Measurements from ENCODE around the gene FREM3. TPM values are rescaled to one million over a fixed set of nuclear protein-coding genes. Genes with fewer than 3 reads are reported as not detected.
A peak's percentile ranks its signal among the peaks of the same experiment; 100 is the strongest.
"Not testable (repeated sequence)": the region's sequence is repeated elsewhere in the genome, so short reads cannot be mapped to it uniquely, and the experiment has no call there.

FREM3 gene
- total RNA-seq: not detected

- intact Hi-C loops (cut with micrococcal nuclease): no loop called here
- no peak within 1 kb of the TSS for H3K27ac Mint-ChIP-seq
- H3K9me3 Mint-ChIP-seq: no peaks in the 10 kb centered on the region
- no peaks in the 10 kb centered on the region for H3K36me3 Mint-ChIP-seq (ENCODE audit: low read depth)
- peak; percentile 2 for DNase-seq
- no peak for TF ChIP-seq CTCF (IDR thresholded peaks at IDR 0.05)
- peaks cover 40% of the 10 kb centered on the region for H3K27me3 Mint-ChIP-seq
- POLR2A ChIA-PET: interaction anchor here (0.6 kb wide), 1 partner anchor 490 kb away, joined by 3 read pairs; no protein-coding TSS in a partner anchor
- CTCF ChIA-PET: no interaction called here
- no peak within 1 kb of the TSS for H3K4me3 Mint-ChIP-seq
- ATAC-seq: peak; percentile 60
- peaks cover 9% of the 10 kb centered on the region for H3K4me1 Mint-ChIP-seq (ENCODE audit: low read depth)
Measured at GRCh38 chr4:143700416-143701352, at the start of gene FREM3. Gene FREM3, minus strand, starts transcription at chr4:143700675. Its CDS starts 0 bp downstream, at chr4:143700675.

GRCh38 chr4:143745874-143746273 lies 45.4 kb upstream of the FREM3 start:
- CTCF ChIA-PET: no interaction called here
- TF ChIP-seq CTCF (IDR thresholded peaks at IDR 0.05): no peak
- Mint-ChIP-seq H3K9me3 (no peaks in the 10 kb centered on the region), H3K4me1 (ENCODE audit: low read depth) (no peaks in the 10 kb centered on the region), H3K27me3 (no peaks in the 10 kb centered on the region), H3K36me3 (ENCODE audit: low read depth) (no peaks in the 10 kb centered on the region), H3K27ac (no peak overlapping the region), H3K4me3 (no peak overlapping the region)
- DNase-seq (no peak), ATAC-seq (no peak)
- POLR2A ChIA-PET: no interaction called here
- intact Hi-C loops (cut with micrococcal nuclease): no loop called here

GRCh38 chr4:143743591-143743990 lies 43.1 kb upstream of the FREM3 start:
- H3K36me3 Mint-ChIP-seq (ENCODE audit: low read depth): no peaks in the 10 kb centered on the region
- H3K4me3 Mint-ChIP-seq: no peak overlapping the region
- DNase-seq (no peak), ATAC-seq (no peak)
- CTCF ChIA-PET: no interaction called here
- no peaks in the 10 kb centered on the region for H3K4me1 Mint-ChIP-seq (ENCODE audit: low read depth)
- no peaks in the 10 kb centered on the region for H3K27me3 Mint-ChIP-seq
- no peaks in the 10 kb centered on the region for H3K9me3 Mint-ChIP-seq
- H3K27ac Mint-ChIP-seq: no peak overlapping the region
- intact Hi-C loops (cut with micrococcal nuclease): no loop called here
- POLR2A ChIA-PET: no interaction called here
- TF ChIP-seq CTCF (IDR thresholded peaks at IDR 0.05): no peak

- Mint-ChIP-seq H3K9me3 (no peaks in the 10 kb centered on the region), H3K4me1 (ENCODE audit: low read depth) (no peaks in the 10 kb centered on the region), H3K4me3 (no peak overlapping the region), H3K27me3 (no peaks in the 10 kb centered on the region), H3K27ac (no peak overlapping the region), H3K36me3 (ENCODE audit: low read depth) (no peaks in the 10 kb centered on the region)
- intact Hi-C loops (cut with micrococcal nuclease): no loop called here
- DNase-seq: no peak
- ATAC-seq: no peak
- ChIA-PET POLR2A (no interaction called here), CTCF (no interaction called here)
- TF ChIP-seq CTCF (IDR thresholded peaks at IDR 0.05): no peak
Measured at GRCh38 chr4:143742834-143743233, 42.4 kb upstream of the FREM3 start.

- H3K9me3 Mint-ChIP-seq: no peaks in the 10 kb centered on the region
- H3K27ac Mint-ChIP-seq: no peak overlapping the region
- intact Hi-C loops (cut with micrococcal nuclease): no loop called here
- peaks cover 2% of the 10 kb centered on the region for H3K27me3 Mint-ChIP-seq
- DNase-seq: no peak
- H3K4me1 Mint-ChIP-seq (ENCODE audit: low read depth): no peaks in the 10 kb centered on the region
- no peak for ATAC-seq
- no peak overlapping the region for H3K4me3 Mint-ChIP-seq
- POLR2A ChIA-PET: no interaction called here
- CTCF ChIA-PET: no interaction called here
- no peak for TF ChIP-seq CTCF (IDR thresholded peaks at IDR 0.05)
- no peaks in the 10 kb centered on the region for H3K36me3 Mint-ChIP-seq (ENCODE audit: low read depth)
Measured at GRCh38 chr4:143736861-143737260, 36.4 kb upstream of the FREM3 start.

- H3K9me3 Mint-ChIP-seq; H3K27me3 Mint-ChIP-seq; H3K4me1 Mint-ChIP-seq (ENCODE audit: low read depth); H3K27ac Mint-ChIP-seq; ATAC-seq; H3K4me3 Mint-ChIP-seq; POLR2A ChIA-PET; DNase-seq; CTCF ChIA-PET; intact Hi-C loops (cut with micrococcal nuclease); H3K36me3 Mint-ChIP-seq (ENCODE audit: low read depth): not testable (repeated sequence)
Measured at GRCh38 chr4:143736061-143736460, 35.6 kb upstream of the FREM3 start.

Measured in activated CD8-positive, alpha-beta T cell treated with anti-CD3 and anti-CD28 coated beads for 36 hours (primary cell).